Epithelial cell of prostate (primary cell): ENCODE results near the gene MMP17.

Experiments
- DNase-seq: peaks from one replicate; pipeline ENCODE4 v3.0.0-alpha.2; 2011; ENCODE audit warnings: low read depth, low spot score
- H3K27ac ChIP-seq: fragments of 450-650 bp; 2 replicates; pipeline ENCODE4 v1.5.1; 2017; ENCODE audit warnings: mild to moderate bottlenecking

Gene MMP17

DNA sequence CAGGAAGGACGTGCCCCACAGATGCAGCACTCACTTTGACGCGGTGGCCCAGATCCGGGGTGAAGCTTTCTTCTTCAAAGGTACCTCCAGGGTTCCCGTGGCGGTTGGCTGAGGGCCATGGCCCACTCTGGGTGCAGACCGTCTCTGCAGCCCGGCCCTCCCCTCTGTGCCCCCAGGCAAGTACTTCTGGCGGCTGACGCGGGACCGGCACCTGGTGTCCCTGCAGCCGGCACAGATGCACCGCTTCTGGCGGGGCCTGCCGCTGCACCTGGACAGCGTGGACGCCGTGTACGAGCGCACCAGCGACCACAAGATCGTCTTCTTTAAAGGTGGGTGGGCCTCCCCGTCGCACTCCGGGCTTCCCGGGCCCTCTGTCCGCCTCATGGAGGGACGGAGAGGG, 16.9 kb downstream of the MMP17 start:
- H3K27ac ChIP-seq: no peak overlapping the region
- no peak for DNase-seq

DNA sequence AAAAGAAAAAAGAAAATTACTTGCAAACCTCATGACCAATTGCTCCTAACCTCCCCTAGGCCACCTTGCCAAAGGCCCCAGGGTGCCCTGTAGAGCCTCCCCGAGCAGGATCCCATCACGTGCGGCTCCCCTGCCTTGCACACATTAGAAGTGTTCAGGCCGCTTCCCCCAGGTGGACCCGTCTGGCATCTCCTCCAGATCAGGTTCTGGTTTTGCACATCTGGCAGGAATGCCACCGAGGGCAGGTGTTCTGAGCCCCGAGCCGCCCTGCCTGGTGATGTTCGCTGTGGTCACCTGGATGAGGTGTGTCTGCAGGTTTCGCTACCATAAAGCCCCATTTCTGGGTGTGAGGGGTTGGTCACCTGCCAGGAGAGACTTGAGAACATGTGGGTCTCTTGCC, 19.3 kb downstream of the MMP17 start:
- no peak for DNase-seq
- no peak overlapping the region for H3K27ac ChIP-seq

- no peak for DNase-seq
- H3K27ac ChIP-seq: no peak overlapping the region
These were observed 20.6 kb downstream of the MMP17 start for GRCh38 chr12:131848753-131849152.

DNA sequence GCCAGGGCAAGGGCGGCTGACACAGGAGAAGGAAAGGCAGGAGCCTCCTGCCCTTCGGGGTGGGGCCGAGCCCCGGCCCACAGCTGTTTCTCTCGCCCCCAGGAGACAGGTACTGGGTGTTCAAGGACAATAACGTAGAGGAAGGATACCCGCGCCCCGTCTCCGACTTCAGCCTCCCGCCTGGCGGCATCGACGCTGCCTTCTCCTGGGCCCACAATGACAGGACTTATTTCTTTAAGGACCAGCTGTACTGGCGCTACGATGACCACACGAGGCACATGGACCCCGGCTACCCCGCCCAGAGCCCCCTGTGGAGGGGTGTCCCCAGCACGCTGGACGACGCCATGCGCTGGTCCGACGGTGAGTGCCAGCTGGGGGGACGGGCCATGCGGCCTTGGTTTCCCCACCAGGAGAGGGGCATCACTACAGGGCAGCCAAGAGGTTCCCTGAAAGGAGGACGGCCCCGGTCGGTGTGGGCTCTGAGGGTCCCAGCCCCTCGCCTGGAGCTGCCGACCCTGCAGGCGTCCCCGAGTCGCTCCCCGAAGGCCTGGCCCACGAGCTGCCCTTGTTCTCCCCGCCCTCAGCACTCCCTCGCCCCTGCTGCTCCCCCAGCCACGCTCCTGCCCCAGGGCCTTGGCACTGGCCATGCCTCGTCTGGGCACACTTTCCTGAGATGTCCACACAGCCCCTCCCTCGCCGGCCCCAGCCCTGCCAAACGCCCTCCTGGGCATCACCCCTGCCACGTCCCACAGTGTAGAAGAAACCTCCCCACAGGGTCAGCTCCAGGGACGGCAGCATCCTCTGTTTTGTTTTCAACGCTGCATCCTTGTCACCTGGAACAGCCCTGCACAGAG, 21.7 kb downstream of the MMP17 start:
- DNase-seq: no peak
- no peak overlapping the region for H3K27ac ChIP-seq

GRCh38 chr12:131850856-131851559, 22.8 kb downstream of the MMP17 start:
- DNase-seq: no peak

DNA sequence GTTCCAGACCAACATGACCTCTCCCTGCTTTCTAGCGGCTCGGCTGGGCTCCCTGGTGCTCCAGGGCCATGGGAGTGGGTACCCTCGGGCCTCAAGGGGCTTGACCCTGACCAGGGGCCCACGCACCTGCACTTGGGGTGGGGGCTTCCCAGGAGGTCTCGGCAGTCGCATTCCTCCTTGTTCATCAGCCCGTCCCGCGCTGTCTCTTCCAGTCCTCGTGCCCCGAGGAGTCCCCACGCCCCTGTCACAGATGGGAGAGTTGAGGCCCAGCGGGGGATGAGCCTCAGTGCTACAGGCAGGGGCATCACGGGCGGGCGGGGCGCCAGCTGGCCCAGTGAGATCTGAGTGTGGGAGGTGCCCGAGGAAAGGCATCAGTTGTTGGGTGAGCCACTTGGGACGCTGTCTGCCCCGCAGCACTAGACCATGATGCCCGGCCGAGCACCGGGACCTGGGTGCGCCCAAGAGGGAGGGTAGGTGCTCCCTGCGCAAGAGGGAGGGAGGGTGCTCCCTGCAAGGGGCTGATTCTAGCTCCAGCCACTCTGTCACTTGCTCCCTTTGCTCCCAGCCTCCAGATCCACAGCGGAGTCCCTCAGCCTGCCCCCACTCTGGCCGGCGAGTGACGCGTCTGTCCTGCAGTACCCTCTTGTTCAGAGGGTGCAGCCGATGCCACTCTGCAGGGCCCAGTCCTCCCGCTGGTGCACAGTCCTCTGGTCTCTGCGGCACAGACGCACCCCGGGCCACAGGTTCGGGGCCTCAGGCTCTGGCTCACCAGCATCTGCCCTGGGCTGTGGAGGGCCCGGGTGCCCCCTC, 23.8 kb downstream of the MMP17 start:
- no peak for DNase-seq
- no peak overlapping the region for H3K27ac ChIP-seq

More at GRCh38 chr12:131850856-131851559, 22.8 kb downstream of the MMP17 start:
- H3K27ac ChIP-seq: no peak overlapping the region

DNA sequence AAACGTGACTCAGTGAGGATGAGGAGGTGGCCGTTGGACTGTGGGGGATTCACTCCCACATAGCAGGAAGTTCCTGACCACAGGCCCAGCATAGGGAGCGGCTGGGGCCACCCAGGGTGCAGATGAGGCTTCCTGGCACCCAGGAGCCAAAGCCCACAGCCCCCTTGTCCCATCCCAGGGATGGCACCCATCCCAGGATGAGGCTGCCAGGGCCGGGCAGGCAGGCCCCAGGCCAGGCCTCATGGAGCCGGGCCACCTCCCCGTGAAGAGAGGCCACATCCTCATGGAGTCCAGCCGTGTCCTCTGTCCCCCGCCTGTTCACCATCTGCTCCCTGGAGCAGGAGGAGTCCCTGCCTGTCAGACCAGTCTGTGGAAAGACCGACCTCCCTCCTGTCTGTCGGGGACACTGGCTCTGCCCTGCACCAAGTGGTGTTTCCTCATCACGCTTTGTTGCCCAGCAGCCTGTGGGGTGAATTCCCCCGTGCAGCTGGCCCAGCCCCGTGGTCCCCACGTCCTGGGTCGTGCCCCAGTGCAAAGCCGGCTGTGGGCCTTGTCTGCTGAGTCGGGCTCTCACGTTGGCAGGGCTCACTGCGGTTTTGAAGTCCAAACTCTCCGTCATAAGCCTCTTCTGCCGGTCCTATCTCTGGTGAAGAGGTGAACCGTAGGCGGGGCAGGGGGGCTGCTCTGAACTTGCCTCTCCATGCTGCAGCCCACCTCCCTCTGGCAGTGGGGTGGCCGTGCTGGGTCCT, 24.5 kb downstream of the MMP17 start:
- no peak for DNase-seq
- no peak overlapping the region for H3K27ac ChIP-seq

GRCh38 chr12:131853832-131854797, 25.9 kb downstream of the MMP17 start:
- DNase-seq: no peak
- no peak overlapping the region for H3K27ac ChIP-seq

DNA sequence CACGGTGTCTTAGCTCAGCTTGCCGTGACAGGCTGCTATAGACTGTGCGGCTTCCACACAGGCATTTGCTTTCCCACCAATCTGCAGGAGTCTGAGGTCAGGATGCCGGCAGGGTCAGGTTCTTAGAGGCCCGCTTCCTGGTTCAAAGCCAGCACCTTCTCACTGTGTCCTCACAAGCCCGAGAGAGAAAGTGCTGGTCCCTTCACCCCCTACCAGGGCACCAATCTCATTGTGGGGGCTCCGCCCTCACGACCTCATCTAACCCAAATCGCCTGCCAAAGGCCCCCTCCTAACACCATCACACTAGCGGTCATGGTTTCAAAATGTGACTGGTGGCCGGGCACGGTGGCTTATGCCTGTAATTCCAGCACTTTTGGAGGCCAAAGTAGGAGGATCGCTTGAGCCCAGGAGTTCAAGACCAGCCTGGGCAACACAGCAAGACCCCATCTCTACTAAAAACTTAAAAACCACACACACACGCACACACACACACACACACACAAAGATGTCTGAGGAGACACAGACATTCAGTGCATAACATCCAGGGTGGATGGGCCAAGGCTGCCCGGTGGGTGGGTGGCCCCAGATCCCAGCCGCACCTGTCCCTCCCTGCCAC, 26.8 kb downstream of the MMP17 start:
- no peak for DNase-seq
- H3K27ac ChIP-seq: no peak overlapping the region

- no peak for DNase-seq
These were observed 27.4 kb downstream of the MMP17 start for GRCh38 chr12:131855521-131856142.

DNA sequence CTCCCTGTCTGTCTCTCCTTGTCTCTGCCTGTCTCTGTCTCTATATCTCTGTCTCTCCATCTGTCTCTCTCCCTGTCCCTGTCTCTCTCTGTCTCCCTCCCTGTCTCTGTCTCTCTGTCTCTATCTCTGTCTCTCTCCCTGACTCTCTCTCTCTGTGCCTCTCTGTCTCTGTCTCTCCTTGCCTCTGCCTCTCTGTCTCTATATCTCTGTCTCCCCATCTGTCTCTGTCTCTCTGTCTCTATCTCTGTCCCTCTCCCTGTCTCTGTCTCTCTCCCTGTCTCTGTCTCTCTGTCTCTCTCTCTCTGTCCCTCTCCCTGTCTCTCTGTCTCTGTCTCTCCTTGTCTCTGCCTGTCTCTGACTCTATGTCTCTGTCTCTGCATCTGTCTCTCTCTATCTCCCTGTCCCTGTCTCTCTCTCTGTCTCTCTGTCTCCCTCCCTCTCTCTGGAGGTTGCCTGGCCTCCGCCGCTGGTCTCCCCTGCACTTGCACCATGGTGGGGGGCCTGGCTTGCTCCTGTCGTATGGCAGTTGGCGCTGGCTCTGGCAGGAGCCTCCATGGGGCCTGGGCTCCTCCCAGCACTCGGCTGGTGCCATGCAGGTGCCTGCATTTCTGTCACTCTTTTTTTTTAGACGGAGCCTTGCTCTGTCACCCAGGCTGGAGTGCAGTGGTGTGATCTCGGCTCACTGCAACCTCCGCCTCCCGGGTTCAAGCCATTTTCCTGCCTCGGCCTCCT, 28.3 kb downstream of the MMP17 start:
- H3K27ac ChIP-seq: no peak overlapping the region
- DNase-seq: no peak

More at GRCh38 chr12:131855521-131856142, 27.4 kb downstream of the MMP17 start:
- H3K27ac ChIP-seq: no peak overlapping the region

GRCh38 chr12:131857908-131858850, 30.0 kb downstream of the MMP17 start:
- H3K27ac ChIP-seq: no peak overlapping the region
- no peak for DNase-seq

- no peak for DNase-seq
- H3K27ac ChIP-seq: peak overlapping the region; percentile 70
These were observed 32.5 kb downstream of the MMP17 start for GRCh38 chr12:131860472-131861260.

DNA sequence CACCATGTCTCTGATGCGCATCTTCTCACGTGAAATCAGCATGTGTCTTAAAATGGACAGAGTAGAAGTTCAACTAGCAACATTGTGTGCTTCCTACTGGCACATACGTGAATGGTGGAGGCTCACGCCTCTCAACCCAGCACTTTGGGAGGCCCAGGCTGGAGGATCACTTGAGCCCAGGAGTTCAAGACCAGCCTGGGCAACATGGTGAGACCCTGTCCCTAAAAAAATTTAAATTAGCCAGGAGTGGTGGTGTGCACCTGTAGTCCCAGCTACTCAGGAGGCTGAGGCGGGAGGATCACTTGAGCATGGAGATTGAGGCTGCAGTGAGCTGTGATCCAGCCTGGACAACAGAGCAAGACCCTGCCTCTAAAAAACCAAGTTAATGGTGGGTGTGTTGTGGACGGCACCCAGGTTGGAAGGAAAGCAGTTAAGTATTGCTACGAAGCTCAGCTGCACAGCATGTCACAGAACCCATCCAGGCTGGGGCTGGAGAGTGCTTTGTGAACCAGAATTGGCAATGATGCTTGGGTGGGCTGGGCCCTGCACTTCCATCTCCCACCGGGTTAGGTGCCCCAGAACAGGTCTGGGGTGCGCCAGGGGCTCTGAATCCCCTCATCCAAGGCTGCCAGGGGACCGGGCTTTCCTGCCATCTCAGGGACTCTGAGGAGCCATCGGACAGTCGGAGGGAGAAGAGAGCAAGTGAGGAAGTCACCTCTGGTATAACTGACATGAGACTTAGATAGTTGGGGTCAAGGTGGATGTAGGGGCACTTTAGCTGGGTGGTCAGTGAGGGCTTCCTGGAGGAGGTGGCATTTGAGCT, 33.3 kb downstream of the MMP17 start:
- peak overlapping the region; percentile 70 for H3K27ac ChIP-seq
- no peak for DNase-seq

- no peak for DNase-seq
- H3K27ac ChIP-seq: no peak overlapping the region
These were observed 33.9 kb downstream of the MMP17 start for GRCh38 chr12:131862084-131862441.
